Gastrocnemius medialis (tissue), 4 donors: Measurements from ENCODE around the gene IGFBP4. TPM values are rescaled to one million over a fixed set of nuclear protein-coding genes. Genes with fewer than 3 reads are reported as not detected.

Source experiments
- ATAC-seq, 2 donors: fragments of 150-250 bp; one replicate each; pipeline ENCODE4 v1.9.1; 2016
- DNase-seq, 2 donors: peaks; one replicate each; pipeline ENCODE4 v3.0.0-alpha.2; 2019
- H3K27ac ChIP-seq, 4 donors: fragments of 200-600 bp; sonication (generic); 1 replicate in 1 of 4; 2 replicates in 3 of 4; pipeline ENCODE4 v1.5.1; 2016 to 2018; ENCODE audit warnings: mild to moderate bottlenecking in 2 of 4, moderate library complexity in 1 of 4
- H3K27me3 ChIP-seq, 3 donors: fragments of 200-600 bp; sonication (generic) in 2 of 3; 1 replicate in 1 of 3; 2 replicates in 2 of 3; pipeline versions ENCODE4 v1.5.1 to v1.6.0; 2016 to 2019; ENCODE audit warnings: mild to moderate bottlenecking in 1 of 3, moderate library complexity in 1 of 3
- H3K36me3 ChIP-seq, 2 donors: fragments of 200-600 bp; sonication (generic) in 1 of 2; one replicate each; pipeline ENCODE4 v1.5.1; 2017 to 2018
- H3K4me1 ChIP-seq, 2 donors: fragments of 200-600 bp; sonication (generic) in 1 of 2; one replicate each; pipeline ENCODE4 v1.5.1; 2016 to 2017; ENCODE audit warnings: mild to moderate bottlenecking in 2 of 2
- H3K4me3 ChIP-seq, 4 donors: fragments of 200-600 bp; sonication (generic) in 3 of 4; 1 replicate in 1 of 4; 2 replicates in 3 of 4; pipeline ENCODE4 v1.5.1; 2016 to 2019; ENCODE audit warnings: mild to moderate bottlenecking in 2 of 4
- H3K9me3 ChIP-seq, 3 donors: fragments of 200-600 bp; sonication (generic) in 2 of 3; 1 replicate in 1 of 3; 2 replicates in 2 of 3; pipeline ENCODE4 v1.5.1; 2016 to 2019
- CTCF ChIP-seq, 5 experiments: fragments of 450-650 bp in 3 of 5; fragments of 200-600 bp in 2 of 5; sonication (generic) in 2 of 5; IDR thresholded peaks in 4 of 5; conservative IDR thresholded peaks in 1 of 5; 1 replicate in 4 of 5; 2 replicates in 1 of 5; pipeline ENCODE4 v1.5.1; 2016 to 2019; ENCODE audit warnings: antibody characterized with exemption in 5 of 5, mild to moderate bottlenecking in 3 of 5, moderate library complexity in 3 of 5
- POLR2A ChIP-seq, 2 donors: fragments of 450-650 bp; IDR thresholded peaks; one replicate each; pipeline ENCODE4 v1.6.1; 2017; ENCODE audit warnings: antibody characterized with exemption in 2 of 2, mild to moderate bottlenecking in 2 of 2, moderate library complexity in 2 of 2
- in situ Hi-C, 4 donors: fragments of 200-750 bp; cut with MboI; loops; one replicate each; pipeline versions ENCODE4 v1.15.0 to v1.8.0; 2017; ENCODE audit warnings: low sequenced_read_pairs in 4 of 4
- intact Hi-C: fragments of 100-400 bp; cut with DNase I; formaldehyde crosslinking; loops from one replicate; pipeline ENCODE4 v1.15.1; 2023; ENCODE audit warnings: low total_unique reads
- total RNA-seq, 4 donors: library from RNA; depleted of rRNA; stranded (reverse); fragments of >200 nt; gene quantifications; one replicate each; pipeline versions ENCODE4 v1.1.0 to v1.2.3, GENCODE V29; 2016

The IGFBP4 gene
- total RNA-seq, 4 donors from 2014 or later, result 14.5 to 56.8 (median 36.5) TPM

DNA sequence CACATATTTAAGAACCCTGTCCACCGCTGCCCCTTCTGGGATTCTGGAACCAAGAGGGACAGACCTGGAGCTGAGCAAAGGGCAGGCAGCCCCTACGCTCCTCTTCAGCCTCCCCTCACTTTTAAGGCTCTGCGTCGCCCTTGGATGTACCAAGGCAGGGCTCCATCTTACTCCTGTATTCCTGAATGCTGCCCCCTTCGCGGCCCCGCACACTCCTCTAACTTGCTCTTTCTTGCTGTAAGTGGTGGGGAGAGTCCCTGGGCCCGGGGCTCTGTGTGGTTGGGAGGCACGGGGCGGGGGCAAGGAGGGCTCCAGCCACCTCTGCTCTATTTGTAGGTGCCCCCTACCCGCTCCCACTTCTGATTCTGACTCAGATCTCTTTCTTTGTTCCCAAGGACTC is 56.9 kb downstream of the IGFBP4 start:
- DNase-seq (no peak), ATAC-seq (no peak)
- H3K36me3 ChIP-seq, result no peaks in the 10 kb centered on the region
- peaks cover 16 to 18% of the 10 kb centered on the region in 2 donors for H3K4me1 ChIP-seq
- H3K27ac ChIP-seq, result peak overlapping the region in 3 of 4 donors; percentile 55 to 76 (median 70)
- no peak for TF ChIP-seq POLR2A (IDR thresholded peaks at IDR 0.05)
- TF ChIP-seq CTCF (IDR thresholded peaks at IDR 0.05 in 4 of 5, conservative IDR thresholded peaks at IDR 0.05 in 1 of 5), result no peak
- no peaks in the 10 kb centered on the region for H3K9me3 ChIP-seq
- H3K4me3 ChIP-seq, result no peak overlapping the region
- intact Hi-C loops (no loop called here), in situ Hi-C loops (no loop called here)
- no peaks in the 10 kb centered on the region for H3K27me3 ChIP-seq

GRCh38 chr17:40500709-40501108 is 57.5 kb downstream of the IGFBP4 start:
- no peaks in the 10 kb centered on the region for H3K9me3 ChIP-seq
- intact Hi-C loops, result no loop called here
- DNase-seq (no peak), ATAC-seq (no peak)
- in situ Hi-C loops, result no loop called here
- peaks cover 16 to 18% of the 10 kb centered on the region in 2 donors for H3K4me1 ChIP-seq
- H3K4me3 ChIP-seq, result no peak overlapping the region
- H3K27ac ChIP-seq, result peak overlapping the region in 1 of 4 donors; percentile 55
- H3K27me3 ChIP-seq, result no peaks in the 10 kb centered on the region
- TF ChIP-seq CTCF (IDR thresholded peaks at IDR 0.05 in 4 of 5, conservative IDR thresholded peaks at IDR 0.05 in 1 of 5), result no peak
- H3K36me3 ChIP-seq, result no peaks in the 10 kb centered on the region

DNA sequence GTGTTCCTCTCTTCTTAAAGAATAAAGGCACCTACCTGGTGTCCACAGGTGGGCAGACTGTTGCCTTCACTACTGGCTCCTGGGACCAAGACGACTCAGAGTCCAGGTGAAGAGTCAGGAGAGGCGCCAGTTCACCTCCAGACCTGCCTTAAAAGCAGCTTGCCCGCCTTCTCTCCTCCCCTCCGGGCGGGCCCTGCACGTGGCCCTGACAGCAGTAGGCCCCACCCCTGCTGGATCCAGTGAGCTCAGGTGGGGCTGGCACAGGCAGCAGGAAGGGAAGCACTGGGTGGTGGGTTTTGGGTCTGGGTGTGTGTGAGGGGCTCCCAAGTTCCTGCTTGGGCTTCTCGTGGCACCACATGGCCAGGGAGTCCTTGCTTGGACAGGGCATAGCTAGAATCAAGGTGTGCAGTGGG is 58.3 kb downstream of the IGFBP4 start, which contains the start of gene TNS4:
Gene TNS4 (minus strand): TSS at position 125 of the 413 bp plus-strand sequence. CDS start 5,198 bp downstream, outside the sequence.
- in situ Hi-C loops, result no loop called here
- ATAC-seq (no peak), DNase-seq (peak in 1 of 2 donors; percentile 9)

DNA sequence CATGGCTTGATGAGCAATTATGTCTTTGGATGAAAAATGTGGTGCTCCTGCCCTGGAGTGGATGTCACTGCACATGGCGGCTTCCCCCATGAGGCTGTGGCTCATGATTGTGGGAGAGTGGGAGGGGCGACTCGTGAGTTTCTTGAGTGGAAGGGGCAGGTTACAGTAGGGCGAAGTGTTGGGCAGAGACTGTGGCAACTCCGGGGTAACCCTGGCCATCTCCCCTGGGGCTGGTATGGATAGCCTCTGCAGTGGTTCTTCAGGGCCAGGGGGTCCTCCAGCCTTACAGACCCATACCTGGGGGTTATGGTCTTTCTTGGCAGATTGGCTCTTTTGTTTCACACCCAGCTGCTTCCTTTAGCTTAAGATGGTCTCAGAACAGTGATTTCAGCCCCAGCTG is 59.5 kb downstream of the IGFBP4 start:
- ATAC-seq, result no peak

More for the DNA sequence above, 58.3 kb downstream of the IGFBP4 start, which contains the start of gene TNS4:
- Histone ChIP-seq H3K27me3 (no peaks in the 10 kb centered on the region), H3K36me3 (no peaks in the 10 kb centered on the region), H3K9me3 (no peaks in the 10 kb centered on the region), H3K27ac (peak within 1 kb of the TSS in 2 of 4 donors; percentile 55 to 70), H3K4me1 (peaks cover 16 to 18% of the 10 kb centered on the region in 2 donors), H3K4me3 (no peak within 1 kb of the TSS)
- no peak for TF ChIP-seq POLR2A (IDR thresholded peaks at IDR 0.05)
- TF ChIP-seq CTCF (IDR thresholded peaks at IDR 0.05 in 4 of 5, conservative IDR thresholded peaks at IDR 0.05 in 1 of 5), result no peak
- intact Hi-C loops, result no loop called here

More for the DNA sequence above, 59.5 kb downstream of the IGFBP4 start:
- H3K4me3 ChIP-seq, result no peak overlapping the region
- H3K9me3 ChIP-seq, result no peaks in the 10 kb centered on the region
- no peak for TF ChIP-seq CTCF (IDR thresholded peaks at IDR 0.05 in 4 of 5, conservative IDR thresholded peaks at IDR 0.05 in 1 of 5)
- TF ChIP-seq POLR2A (IDR thresholded peaks at IDR 0.05), result no peak
- peaks cover 16 to 18% of the 10 kb centered on the region in 2 donors for H3K4me1 ChIP-seq
- DNase-seq, result peak in 1 of 2 donors; percentile 3
- intact Hi-C loops, result no loop called here
- H3K36me3 ChIP-seq, result no peaks in the 10 kb centered on the region
- in situ Hi-C loops, result no loop called here
- no peaks in the 10 kb centered on the region for H3K27me3 ChIP-seq
- H3K27ac ChIP-seq, result no peak overlapping the region
